KMS-11 (cell line): ENCODE results near the gene GPR146.

ENCODE experiments used
- H2AFZ ChIP-seq: fragments of 200-600 bp; sonication (generic); 2 replicates; pipeline ENCODE4 v1.6.1; 2016; ENCODE audit warnings: antibody characterized with exemption, mixed run types, low read depth
- H3K27ac ChIP-seq: fragments of 200-600 bp; sonication (generic); 2 replicates; pipeline ENCODE4 v1.6.1; 2016; ENCODE audit warnings: mild to moderate bottlenecking, mixed run types
- H3K27me3 ChIP-seq: fragments of 200-600 bp; sonication (generic); 2 replicates; pipeline ENCODE4 v1.6.1; 2017; ENCODE audit warnings: mild to moderate bottlenecking, low read depth, mixed run types, moderate library complexity; ENCODE audit not compliant: insufficient read depth
- H3K36me3 ChIP-seq: fragments of 200-600 bp; sonication (generic); 2 replicates; pipeline ENCODE4 v1.6.1; 2017; ENCODE audit warnings: mild to moderate bottlenecking, mixed run types; ENCODE audit not compliant: insufficient read depth
- H3K4me1 ChIP-seq: fragments of 200-600 bp; sonication (generic); 2 replicates; pipeline ENCODE4 v1.6.1; 2016; ENCODE audit warnings: mild to moderate bottlenecking, low read depth, mixed run types; ENCODE audit not compliant: poor library complexity, severe bottlenecking
- H3K4me2 ChIP-seq: fragments of 200-600 bp; sonication (generic); 2 replicates; pipeline ENCODE4 v1.7.0; 2016; ENCODE audit warnings: mild to moderate bottlenecking, mixed run types
- H3K4me3 ChIP-seq: fragments of 200-600 bp; sonication (generic); IDR thresholded peaks from 2 replicates; pipeline ENCODE4 v1.6.1; 2017; ENCODE audit warnings: low read depth, low read length, mixed read lengths; ENCODE audit not compliant: insufficient read depth
- H3K79me2 ChIP-seq: fragments of 200-600 bp; sonication (generic); 2 replicates; pipeline ENCODE4 v1.6.1; 2016; ENCODE audit warnings: low read depth, mixed run types; ENCODE audit not compliant: insufficient read depth
- H3K9ac ChIP-seq: fragments of 200-600 bp; sonication (generic); 2 replicates; pipeline ENCODE4 v1.6.1; 2016; ENCODE audit warnings: mild to moderate bottlenecking, mixed run types
- H4K20me1 ChIP-seq: fragments of 200-600 bp; sonication (generic); 2 replicates; pipeline ENCODE4 v1.6.1; 2016; ENCODE audit warnings: mild to moderate bottlenecking, mixed run types; ENCODE audit not compliant: insufficient read depth
- TF ChIP-seq, protein P1 (sequence below): fragments of 200-600 bp; sonication (generic); conservative IDR thresholded peaks from 2 replicates; pipeline ENCODE4 v1.6.1; 2017; ENCODE audit warnings: low read depth, mild to moderate bottlenecking, antibody characterized with exemption, low read length, moderate library complexity, mixed read lengths

GPR146 gene

DNA sequence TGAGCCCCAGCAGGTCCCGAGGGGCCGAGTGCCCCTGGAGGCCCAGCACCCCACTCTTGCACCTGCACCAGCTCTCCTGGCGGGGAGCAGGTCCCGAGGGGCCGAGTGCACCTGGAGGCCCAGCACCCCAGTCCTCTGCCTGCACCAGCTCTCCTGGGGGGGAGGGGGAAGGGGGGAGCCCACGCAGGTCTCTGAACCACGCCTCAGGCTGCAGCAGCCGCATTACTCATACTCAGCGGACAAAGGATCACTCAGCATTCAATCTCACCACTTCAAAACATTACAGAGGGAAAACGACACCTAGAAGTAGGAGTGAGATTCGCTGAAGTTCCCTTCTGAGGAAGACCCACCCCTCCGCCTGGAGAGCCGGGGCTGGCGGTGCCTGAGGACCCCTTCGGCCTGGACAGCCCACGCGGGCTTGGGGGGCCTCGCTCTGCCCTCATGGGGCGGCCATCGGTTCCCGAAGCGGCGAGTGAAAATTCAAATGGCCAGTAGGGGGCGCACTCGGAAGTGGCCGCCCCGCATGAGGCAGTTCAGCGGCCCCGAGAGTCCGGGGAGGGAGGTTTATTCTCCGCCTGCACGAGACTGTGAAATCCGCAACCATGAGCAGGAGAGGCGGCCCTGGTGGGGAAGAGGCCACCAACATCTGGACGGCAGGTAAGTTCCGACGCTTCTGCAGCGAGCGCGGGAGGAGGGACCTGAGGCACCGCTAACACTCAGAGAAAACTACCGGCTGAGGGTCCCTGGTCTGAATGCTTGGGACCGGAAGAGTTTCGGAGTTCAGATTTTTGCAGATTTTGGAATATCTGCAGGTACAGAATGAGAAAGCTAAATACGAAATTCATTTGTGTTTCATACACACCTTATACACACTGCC, 42.5 kb downstream of the GPR146 start:
- no peak overlapping the region for H3K9ac ChIP-seq
- no peak overlapping the region for H3K4me3 ChIP-seq
- TF ChIP-seq, protein P1, sequence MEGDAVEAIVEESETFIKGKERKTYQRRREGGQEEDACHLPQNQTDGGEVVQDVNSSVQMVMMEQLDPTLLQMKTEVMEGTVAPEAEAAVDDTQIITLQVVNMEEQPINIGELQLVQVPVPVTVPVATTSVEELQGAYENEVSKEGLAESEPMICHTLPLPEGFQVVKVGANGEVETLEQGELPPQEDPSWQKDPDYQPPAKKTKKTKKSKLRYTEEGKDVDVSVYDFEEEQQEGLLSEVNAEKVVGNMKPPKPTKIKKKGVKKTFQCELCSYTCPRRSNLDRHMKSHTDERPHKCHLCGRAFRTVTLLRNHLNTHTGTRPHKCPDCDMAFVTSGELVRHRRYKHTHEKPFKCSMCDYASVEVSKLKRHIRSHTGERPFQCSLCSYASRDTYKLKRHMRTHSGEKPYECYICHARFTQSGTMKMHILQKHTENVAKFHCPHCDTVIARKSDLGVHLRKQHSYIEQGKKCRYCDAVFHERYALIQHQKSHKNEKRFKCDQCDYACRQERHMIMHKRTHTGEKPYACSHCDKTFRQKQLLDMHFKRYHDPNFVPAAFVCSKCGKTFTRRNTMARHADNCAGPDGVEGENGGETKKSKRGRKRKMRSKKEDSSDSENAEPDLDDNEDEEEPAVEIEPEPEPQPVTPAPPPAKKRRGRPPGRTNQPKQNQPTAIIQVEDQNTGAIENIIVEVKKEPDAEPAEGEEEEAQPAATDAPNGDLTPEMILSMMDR = peak; percentile 60; the same call in 1 of the 2 replicates
- H3K27ac ChIP-seq = no peak overlapping the region
- H4K20me1 ChIP-seq = no peaks in the 10 kb centered on the region
- H2AFZ ChIP-seq = no peak overlapping the region
- H3K4me2 ChIP-seq = no peak overlapping the region
- H3K79me2 ChIP-seq = no peaks in the 10 kb centered on the region
- H3K27me3 ChIP-seq = no peaks in the 10 kb centered on the region
- no peaks in the 10 kb centered on the region for H3K36me3 ChIP-seq
- H3K4me1 ChIP-seq = no peaks in the 10 kb centered on the region

DNA sequence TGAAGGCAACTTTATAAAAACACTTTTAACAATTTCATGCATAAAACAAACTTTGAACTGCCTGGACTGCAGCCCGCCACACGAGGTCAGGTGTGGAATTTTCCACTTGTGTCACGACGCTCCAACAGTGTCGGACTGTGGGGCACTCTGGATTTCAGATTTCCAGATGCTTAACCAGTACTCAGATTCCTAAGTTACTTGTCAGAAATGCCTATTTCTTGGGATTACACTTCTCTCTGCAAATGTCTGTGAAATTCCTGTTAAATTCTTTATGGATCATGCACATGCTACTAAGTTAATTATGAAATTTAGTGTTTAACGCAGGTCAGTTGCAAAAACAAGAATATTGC, 43.1 kb downstream of the GPR146 start:
- Histone ChIP-seq H3K36me3 (no peaks in the 10 kb centered on the region), H3K9ac (no peak overlapping the region), H3K27ac (no peak overlapping the region), H4K20me1 (no peaks in the 10 kb centered on the region), H3K27me3 (no peaks in the 10 kb centered on the region), H3K4me3 (no peak overlapping the region), H3K4me1 (no peaks in the 10 kb centered on the region), H3K4me2 (no peak overlapping the region), H3K79me2 (no peaks in the 10 kb centered on the region), H2AFZ (no peak overlapping the region)
- TF ChIP-seq, protein P1 = no peak

DNA sequence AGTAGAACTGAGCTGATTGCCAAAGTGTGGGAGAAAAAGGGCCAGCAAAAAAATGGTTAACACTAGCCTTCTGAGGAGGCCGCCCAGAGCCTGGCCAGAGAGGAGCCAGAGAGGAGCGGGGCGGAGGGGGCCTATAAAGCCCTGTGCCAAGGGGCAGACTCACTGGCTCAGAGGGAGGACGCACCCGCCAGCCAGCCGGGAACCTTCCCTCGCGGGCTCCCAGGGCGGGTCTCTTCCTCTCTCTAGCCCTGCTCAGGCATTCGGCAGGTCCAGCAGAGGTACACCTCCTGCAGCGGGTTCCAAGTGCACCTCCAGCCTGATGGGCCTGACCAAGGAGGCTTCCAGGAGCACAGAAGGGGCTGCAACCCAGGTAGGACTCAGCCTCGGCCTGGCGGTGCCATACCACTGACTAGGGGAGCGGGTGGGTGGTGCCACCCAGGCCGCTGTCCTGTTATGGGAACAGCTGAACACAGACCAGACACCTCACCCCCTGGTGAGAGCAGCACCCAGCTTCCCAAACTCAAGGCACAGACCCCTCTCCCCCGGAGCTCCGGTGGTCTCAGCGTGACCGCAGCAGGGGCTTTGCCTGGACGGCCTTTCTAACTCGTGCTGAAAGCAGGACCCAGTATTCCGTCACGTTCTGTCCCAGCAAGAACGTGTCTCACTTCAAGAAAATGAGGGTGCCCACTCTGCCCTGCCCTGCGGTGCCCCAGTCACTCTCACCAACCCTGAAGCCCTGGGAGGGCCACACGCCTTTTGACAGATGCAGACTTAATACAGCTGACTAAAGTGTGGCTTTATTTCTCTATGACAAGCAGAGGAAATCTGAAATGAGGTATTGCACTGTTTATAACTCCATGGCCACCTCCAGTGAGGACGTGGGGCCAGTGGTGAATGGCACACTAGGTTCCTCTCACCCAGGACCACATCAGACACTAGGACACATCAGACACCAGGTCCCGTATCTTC, 43.9 kb downstream of the GPR146 start, which contains the start of gene GPER1:
TSS of gene GPER1 (plus strand) at position 162 of the 969 bp plus-strand sequence. CDS start 3,616 bp downstream, outside the sequence.
- Histone ChIP-seq H3K4me1 (no peaks in the 10 kb centered on the region), H3K4me3 (no peak within 1 kb of the TSS), H4K20me1 (no peaks in the 10 kb centered on the region), H3K27ac (no peak within 1 kb of the TSS), H3K36me3 (no peaks in the 10 kb centered on the region), H3K27me3 (no peaks in the 10 kb centered on the region), H3K9ac (no peak within 1 kb of the TSS), H2AFZ (no peak within 1 kb of the TSS), H3K79me2 (no peaks in the 10 kb centered on the region), H3K4me2 (no peak within 1 kb of the TSS)
- TF ChIP-seq, protein P1 = no peak

DNA sequence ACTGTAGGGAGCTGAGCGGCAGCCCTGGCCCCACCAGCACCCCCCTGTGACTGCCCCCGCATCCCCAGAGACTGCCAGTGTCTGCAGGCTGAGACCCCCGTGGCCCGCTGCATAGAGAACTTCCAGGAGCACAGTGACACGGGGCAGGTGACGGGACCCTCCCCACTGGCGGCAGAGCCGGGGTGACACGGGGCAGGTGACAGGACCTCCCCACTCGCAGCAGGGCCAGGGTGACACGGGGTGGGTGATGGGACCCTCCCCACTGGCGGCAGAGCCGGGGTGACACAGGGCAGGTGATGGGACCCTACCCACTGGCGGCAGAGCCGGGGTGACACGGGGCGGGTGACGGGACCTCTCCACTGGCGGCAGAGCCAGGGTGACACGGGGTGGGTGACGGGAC, 45.9 kb downstream of the GPR146 start:
- H3K79me2 ChIP-seq = no peaks in the 10 kb centered on the region
- no peak overlapping the region for H2AFZ ChIP-seq

More for the DNA sequence above, 45.9 kb downstream of the GPR146 start:
- no peak overlapping the region for H3K4me3 ChIP-seq
- TF ChIP-seq, protein P1 = no peak
- no peaks in the 10 kb centered on the region for H3K27me3 ChIP-seq
- H4K20me1 ChIP-seq = no peaks in the 10 kb centered on the region
- no peak overlapping the region for H3K4me2 ChIP-seq
- H3K36me3 ChIP-seq = no peaks in the 10 kb centered on the region
- H3K27ac ChIP-seq = no peak overlapping the region
- H3K4me1 ChIP-seq = no peaks in the 10 kb centered on the region
- no peak overlapping the region for H3K9ac ChIP-seq
